HL-60 (cell line): ENCODE measurements around the gene ARID4A.

ENCODE experiments used
- POLR2AphosphoS5 ChIP-seq: IDR thresholded peaks from 2 replicates; pipeline ENCODE4 v1.6.1; 2012; ENCODE audit warnings: low read depth
- TF ChIP-seq, protein P1 (sequence below): IDR thresholded peaks from one replicate; pipeline ENCODE4 v1.5.1; 2011; ENCODE audit warnings: low read length, control low read depth, inconsistent platforms; ENCODE audit not compliant: insufficient read depth
- TF ChIP-seq, protein P2 (sequence below): IDR thresholded peaks from 2 replicates; pipeline ENCODE4 v1.6.1; 2012; ENCODE audit warnings: low read depth; ENCODE audit not compliant: insufficient replicate concordance

DNA sequence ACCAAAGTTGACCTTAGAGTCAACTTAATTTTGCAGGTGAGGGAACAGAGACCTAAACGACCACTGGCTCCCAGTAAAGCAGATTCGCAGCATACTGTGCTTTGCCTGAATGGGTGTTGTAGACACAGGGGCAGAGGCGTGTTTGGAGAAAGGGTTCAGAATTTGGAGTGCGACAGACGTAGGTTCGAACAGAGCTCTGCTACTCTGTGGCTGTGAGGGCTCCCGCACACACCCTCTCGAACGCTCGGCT lies 97.1 kb downstream of the ARID4A start:
- TF ChIP-seq, protein P1, sequence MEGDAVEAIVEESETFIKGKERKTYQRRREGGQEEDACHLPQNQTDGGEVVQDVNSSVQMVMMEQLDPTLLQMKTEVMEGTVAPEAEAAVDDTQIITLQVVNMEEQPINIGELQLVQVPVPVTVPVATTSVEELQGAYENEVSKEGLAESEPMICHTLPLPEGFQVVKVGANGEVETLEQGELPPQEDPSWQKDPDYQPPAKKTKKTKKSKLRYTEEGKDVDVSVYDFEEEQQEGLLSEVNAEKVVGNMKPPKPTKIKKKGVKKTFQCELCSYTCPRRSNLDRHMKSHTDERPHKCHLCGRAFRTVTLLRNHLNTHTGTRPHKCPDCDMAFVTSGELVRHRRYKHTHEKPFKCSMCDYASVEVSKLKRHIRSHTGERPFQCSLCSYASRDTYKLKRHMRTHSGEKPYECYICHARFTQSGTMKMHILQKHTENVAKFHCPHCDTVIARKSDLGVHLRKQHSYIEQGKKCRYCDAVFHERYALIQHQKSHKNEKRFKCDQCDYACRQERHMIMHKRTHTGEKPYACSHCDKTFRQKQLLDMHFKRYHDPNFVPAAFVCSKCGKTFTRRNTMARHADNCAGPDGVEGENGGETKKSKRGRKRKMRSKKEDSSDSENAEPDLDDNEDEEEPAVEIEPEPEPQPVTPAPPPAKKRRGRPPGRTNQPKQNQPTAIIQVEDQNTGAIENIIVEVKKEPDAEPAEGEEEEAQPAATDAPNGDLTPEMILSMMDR, result no peak
- TF ChIP-seq, protein P2, sequence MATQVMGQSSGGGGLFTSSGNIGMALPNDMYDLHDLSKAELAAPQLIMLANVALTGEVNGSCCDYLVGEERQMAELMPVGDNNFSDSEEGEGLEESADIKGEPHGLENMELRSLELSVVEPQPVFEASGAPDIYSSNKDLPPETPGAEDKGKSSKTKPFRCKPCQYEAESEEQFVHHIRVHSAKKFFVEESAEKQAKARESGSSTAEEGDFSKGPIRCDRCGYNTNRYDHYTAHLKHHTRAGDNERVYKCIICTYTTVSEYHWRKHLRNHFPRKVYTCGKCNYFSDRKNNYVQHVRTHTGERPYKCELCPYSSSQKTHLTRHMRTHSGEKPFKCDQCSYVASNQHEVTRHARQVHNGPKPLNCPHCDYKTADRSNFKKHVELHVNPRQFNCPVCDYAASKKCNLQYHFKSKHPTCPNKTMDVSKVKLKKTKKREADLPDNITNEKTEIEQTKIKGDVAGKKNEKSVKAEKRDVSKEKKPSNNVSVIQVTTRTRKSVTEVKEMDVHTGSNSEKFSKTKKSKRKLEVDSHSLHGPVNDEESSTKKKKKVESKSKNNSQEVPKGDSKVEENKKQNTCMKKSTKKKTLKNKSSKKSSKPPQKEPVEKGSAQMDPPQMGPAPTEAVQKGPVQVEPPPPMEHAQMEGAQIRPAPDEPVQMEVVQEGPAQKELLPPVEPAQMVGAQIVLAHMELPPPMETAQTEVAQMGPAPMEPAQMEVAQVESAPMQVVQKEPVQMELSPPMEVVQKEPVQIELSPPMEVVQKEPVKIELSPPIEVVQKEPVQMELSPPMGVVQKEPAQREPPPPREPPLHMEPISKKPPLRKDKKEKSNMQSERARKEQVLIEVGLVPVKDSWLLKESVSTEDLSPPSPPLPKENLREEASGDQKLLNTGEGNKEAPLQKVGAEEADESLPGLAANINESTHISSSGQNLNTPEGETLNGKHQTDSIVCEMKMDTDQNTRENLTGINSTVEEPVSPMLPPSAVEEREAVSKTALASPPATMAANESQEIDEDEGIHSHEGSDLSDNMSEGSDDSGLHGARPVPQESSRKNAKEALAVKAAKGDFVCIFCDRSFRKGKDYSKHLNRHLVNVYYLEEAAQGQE, result no peak
- no peak for TF ChIP-seq POLR2AphosphoS5
